Measurements from ENCODE around the gene SRA1.
A peak's percentile ranks its signal among the peaks of the same experiment; 100 is the strongest.
"Not testable (repeated sequence)": the region's sequence is repeated elsewhere in the genome, so short reads cannot be mapped to it uniquely, and the experiment has no call there.

Gene SRA1

DNA sequence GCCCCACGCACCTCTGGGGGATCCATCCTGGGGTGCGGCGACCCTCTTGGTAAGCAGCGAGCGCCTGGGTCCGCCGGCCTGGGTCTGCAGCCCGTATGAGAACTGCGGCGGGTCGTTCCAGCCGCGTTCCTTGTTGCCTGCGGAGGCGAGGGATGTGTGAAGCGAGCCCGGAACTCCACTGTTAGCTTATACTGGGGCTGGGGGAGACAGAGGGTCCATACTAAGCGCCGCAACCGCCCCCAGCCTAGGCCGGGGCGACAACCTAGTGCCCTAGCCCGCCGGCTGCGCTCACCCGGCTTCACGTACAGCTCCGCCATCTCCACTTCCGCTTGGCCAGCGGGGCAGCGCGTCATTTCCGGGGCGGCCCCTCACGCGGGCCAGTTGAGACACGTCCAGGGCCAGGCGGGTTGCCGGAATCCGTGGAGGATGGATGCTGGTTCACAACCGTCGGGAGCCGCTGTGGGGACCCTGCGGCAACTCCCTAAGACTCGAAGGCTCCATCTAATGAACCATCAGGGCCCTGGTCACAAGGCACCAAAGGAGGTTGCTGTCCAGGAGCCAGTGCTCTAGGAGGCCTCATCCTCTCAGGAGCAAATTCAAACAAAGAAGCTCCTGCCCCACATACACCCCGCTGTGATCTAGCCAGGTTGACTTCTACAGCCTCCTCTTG is at the start of gene SRA1:
Gene SRA1, minus strand, starts transcription at position 338 of the 670 bp plus-strand sequence. Its CDS starts 21 bp downstream, at position 317.
- peak; percentile 84 for DNase-seq

DNA sequence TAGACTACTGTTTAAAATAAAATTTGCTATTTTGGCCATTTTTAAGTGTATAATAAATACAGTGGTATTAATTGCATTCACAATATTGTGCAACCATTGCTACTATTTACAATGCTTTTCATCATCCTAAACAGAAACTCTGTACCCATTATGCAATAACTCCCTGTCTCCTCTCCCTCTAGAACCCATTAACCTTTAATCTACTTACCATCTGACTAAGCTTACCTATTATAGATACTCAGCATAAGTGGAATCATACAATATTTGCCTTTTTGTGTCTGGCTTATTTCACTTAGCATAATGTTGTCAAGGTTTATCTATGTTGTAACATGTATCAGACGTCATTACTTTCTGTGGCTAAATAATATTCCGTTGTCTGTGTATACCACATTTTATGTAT is 49.8 kb upstream of the SRA1 start:
- peak; percentile 43 for DNase-seq

DNA sequence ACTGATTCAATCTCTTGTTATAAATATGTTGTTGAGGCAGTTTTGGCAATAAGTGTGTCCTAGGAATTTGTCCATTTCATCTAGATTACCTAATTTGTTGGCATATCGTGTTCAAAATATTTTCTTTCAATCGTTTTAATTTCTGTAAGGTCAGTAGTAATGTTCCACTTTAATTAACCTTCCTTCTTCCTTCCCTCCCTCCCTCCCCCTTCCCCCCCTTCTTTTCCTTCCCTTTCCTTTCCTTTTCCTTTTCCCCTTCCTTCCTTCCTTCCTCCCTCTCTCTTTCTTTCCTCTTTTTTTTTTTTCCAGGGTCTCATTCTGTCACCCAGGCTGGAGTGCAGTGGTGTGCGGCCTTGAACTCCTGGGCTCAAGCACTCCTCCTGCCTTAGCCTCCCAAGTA is 48.6 kb upstream of the SRA1 start:
- DNase-seq, result no peak

DNA sequence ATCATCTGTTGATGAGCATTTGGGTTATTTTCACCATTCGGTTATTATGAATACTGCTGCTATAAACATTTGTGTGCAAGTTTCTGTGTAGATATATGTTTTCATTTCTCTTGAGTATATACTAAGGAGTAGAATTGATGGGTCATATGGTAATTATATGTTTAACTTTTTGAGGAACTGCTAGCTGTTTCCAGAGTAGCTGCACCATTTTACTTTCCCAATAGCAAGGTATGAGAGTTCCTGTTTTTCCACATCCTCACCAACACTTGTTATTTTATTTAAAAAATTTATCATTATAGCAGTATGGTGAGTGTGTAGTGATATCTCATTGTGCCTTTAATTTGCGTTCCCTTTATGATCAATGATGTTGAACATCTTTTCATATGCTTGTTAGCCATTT is 46.5 kb upstream of the SRA1 start:
- DNase-seq, result no peak

DNA sequence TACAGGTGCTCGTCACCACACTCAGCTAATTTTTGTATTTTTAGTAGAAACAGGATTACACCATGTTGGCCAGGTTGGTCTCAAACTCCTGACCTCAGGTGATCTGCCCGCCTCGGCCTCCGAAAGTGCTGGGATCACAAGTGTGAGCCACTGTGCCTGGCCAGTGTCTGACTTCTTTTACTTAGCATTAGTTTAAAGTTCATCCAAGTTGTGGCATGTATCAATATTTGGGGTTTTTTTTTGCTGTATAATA is 46.1 kb upstream of the SRA1 start:
- not testable (repeated sequence) for DNase-seq

DNA sequence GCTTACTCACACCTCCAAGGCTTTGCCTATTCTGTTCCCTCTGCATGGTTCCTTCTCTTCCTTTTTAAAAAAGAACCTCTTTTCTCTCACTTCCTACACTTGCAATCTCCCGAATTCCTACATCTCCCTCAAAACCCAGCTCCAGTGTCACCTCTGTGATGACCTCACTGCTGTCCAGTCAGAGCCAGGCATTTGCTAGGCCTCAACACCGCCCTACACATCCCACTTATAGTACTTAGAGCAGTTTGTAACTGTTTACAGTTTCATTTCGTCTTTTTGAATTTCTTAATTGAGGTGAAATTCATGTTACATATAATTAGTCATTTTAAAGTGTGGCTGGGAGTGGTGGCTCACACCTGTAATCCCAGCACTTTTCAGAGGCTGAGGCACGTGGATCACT is 44.9 kb upstream of the SRA1 start:
- peak; percentile 74 for DNase-seq

DNA sequence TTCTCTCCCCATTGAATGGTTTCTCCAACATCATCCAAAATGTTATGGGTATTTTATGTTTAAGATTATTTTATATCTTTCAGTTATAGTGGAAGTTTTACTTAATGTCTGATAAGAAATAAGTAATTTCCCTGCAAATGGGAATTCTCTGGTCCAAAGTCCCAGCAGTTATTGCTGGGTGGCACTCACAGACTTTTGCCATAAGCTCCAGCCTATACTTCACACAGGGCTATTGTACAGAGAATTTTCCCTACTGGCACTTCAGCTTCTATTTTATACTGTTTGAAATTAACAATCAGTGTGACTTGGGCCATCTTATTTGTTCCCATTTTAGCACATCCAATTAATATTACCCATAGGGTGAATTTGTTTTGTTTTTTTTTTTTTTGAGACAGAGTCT is 42.8 kb upstream of the SRA1 start:
- no peak for DNase-seq

DNA sequence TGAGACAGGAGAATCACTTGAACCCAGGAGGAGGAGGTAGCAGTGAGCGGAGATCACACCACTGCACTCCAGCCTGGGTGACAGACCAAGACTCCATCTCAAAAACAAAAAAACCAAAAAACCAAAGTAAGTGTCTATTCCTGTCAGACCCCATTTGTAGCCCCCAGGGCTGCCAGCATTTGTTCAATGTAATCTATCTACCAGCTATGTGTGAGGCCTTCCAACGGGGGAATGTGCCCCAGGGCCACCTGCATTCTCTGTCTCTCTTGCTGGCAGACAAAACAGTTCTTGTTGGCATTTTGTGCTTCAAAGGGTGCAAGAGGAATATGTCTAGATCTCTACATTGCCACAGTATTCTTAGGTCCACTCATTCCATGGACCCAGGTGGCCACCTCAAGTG is 41.6 kb upstream of the SRA1 start:
- no peak for DNase-seq

DNA sequence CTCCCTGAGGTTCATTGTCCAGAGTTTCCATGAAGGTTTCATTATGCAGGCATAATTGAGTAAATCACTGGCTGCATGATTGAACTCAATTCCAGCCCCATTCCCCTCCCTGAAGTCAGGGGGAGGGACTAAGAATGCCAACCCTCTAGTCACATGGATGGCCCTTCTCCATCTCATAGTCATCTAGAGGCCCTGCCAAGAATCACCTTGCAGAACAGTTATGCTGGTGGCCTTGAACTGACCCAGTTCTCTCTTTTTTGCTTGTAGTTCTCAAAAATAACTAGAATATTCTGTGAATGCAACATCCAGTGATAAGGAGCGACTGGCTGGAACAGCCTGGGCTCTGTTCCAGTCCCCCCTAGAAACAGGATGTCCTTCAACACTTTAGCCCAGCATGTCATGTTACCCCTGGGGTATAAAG is 39.1 kb upstream of the SRA1 start:
- no peak for DNase-seq

DNA sequence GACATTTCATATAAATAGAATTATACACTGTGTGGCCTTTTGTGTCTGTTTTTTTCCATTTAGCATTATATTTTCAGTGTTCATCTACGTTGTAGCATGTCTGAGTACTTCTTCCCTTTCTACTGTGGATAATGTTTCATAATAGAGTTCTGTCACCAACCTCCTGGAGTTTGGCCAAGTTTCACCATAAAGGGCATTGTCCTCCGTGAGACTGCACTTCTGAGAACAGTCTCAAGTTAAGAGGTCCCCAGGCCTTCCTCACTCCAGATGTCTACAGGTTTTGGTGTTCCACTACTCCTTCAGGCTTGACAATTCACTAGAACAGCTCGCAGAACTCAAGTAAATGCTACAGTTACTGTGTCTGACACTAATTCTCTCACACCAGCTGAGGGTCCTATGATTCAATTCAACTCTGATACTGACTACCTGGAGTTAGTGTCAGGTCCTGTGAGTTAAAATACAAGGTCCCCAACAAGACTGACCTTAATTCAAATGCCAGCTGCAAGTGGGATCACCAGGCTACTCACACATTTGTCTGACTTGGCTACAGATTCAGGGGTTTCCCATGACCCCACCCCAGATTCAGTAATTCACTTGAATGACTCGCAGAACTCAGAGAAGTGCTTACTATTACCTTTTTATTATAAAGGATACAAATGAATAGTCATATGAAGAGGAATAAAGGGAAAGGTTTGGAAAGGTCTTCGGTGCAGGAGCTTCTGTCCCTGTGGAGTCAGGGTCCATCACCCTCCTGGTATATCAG is 38.4 kb upstream of the SRA1 start:
- peak; percentile 94 for DNase-seq

DNA sequence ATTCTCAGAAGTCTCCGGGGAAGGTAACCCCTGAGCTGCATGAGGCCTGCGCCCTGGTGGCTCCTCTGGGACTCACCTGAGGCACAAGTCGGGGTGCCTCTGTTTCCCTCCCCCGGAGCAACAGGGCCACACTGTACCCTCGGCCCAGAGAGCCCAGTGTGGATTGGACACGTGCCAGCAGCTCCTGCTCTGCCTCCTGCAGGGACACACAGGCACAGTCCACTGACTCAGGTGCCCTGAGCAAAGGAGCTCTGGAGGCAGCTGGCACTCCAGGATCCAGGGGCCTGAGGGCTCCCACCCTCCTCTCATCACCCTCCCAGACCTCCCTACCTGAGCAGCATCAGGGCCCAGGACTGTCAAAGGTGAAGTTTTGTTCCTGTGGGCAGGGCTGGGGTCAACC is 36.9 kb upstream of the SRA1 start:
- no peak for DNase-seq

DNA sequence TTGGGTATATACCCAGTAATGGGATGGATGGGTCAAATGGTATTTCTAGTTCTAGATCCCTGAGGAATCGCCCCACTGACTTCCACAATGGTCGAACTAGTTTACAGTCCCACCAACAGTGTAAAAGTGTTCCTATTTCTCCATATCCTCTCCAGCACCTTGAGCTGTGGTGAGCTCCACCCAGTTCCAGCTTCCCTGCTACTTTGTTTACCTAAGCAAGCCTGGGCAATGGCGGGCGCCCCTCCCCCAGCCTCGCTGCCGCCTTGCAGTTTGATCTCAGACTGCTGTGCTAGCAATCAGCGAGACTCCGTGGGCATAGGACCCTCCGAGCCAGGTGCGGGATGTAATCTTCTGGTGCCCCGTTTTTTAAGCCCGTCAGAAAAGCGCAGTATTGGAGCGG is 35.8 kb upstream of the SRA1 start:
- not testable (repeated sequence) for DNase-seq

DNA sequence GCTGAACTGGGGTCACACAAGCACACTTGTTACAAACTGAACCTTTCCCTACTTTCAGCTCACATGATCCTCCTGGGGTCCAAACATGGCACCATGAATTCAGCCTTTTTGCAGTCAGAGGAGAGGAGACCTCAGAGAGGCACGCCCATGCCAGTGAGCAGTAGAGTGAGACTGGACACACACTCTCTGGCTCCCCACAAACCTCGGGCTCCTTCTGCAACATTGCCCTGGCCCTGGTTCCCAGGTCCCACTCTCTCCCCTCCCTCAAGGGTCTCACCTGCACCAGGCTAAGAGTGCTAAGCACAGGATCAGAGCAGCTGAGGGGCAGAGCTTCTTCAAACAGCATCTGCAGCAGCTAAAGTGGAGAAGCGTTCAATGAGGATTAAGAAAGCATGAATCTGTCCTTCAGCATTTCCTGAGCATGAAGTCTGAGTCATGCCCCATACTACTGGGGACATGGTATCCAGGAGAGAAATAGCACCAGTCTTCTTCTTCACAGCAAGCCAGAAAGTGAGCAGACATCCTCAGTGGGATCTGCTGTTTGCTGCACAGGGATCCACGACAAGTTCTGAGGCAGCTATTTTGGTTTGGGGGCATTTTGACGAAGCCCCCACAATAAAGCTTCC is 34.6 kb upstream of the SRA1 start:
- peak; percentile 86 for DNase-seq

DNA sequence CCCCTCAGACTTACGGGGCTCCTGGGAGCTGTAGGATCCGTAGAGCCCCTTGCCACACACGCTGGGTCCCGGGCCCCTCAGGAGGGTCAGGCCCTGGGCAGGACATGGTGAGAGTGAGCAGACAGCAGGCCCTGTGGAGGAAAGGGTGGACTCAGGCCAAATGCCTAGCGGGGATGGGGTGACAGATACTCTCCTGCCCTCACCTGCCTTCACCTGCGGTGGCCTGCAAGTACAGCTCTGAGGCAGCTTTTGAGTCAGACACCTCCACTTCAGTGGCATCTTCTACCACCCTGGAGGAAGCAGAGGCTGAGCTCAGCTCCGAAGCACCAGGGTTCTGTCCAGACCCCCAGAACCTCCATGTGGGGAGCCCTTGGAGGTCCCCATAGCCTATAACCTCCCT is 33.6 kb upstream of the SRA1 start:
- no peak for DNase-seq

DNA sequence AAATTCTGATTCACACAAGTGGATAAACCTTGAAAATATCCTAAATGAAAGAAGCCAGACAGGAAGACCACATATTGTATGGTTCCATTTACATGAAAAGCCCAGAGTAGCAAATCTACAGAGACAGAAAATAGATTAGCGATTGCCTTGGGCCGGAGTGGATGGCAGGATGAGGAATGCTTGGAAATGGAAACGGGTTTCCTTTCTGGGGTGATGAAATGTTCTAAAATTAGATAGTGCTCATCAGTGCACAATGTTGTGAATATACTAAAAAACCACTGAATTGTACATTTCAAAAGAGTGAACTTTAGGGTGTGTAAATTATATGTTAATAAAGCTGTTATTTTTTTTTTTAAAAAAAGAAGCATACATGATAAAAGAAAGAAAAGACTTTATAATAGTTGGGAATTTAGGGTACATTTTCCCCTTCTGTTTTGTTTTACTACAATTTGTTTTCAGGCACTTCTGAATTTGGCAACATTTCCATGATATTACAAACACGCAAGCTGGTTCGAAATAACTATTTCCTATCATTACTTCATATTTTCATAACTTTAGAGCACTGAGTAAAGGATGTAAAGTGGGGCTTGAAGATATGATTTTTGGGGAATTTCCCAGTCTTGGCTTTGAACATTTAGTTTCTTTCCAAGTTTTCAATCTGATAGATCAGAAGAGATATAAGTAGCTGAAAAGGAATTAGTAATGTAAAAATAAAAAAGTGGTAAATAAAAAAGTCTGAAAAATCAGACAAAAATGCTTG is 31.2 kb upstream of the SRA1 start:
- no peak for DNase-seq

DNA sequence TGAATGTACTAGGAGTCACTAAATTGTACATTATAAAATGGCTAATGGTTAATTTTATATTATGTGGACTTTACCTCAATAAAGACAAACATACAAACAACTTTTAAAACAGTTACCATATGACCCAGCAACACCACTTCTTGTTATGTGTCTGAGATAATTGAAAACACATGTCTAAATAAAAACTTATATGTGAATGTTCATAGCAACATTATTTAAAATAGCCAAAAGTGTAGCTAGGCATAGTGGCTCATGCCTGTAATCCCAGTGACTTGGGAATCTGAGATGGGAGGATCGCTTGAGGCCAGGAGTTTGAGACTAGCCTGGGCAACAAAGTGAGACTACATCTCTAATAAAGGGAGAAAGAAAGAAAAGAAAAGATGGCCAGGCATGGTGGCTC is 30.2 kb upstream of the SRA1 start:
- DNase-seq, result no peak

DNA sequence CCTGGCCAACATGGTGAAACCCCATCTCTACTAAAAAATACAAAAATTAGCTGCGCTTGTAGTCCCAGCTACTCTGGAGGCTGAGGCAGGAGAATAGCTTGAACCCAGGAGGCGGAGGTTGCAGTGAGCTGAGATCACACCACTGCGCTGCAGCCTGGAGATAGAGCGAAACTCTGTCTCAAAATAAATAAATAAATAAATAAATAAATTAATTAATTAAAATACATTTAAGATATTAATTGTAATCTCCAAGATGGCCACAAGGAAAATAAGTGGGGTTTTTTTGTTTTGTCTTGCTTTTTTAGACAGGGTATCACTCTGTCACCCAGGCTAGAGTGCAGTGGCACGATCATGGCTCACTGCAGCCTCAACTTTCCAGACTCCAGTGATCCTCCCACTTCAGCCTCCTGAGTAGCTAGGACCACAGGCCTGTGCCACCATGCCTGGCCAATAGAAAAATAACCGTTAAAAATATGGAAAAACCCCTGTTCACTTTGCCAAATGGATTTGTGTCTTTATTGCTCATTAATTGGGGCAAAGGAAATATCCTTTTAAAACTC is 22.0 kb upstream of the SRA1 start:
- not testable (repeated sequence) for DNase-seq

DNA sequence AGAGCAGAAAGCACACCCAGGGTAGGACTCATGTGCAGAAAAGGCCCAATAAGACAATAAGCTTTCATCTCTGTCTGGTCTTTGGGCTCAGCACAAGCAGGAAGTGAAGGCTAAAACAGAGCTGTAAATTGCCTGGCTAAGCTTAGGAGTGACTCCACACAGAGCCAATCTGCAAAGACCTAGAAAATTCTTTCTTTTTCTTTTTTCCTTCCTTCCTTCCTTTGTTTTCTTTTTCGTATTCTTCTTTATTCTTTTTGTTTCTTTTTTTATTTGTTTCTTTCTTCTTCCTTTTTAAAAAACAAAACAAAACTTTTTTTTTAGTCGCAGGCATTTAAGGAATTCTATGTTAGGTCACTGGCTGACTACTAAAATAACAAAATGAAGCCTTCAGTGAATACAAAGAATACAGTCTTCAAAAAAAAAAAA is 19.5 kb upstream of the SRA1 start:
- DNase-seq, result no peak

DNA sequence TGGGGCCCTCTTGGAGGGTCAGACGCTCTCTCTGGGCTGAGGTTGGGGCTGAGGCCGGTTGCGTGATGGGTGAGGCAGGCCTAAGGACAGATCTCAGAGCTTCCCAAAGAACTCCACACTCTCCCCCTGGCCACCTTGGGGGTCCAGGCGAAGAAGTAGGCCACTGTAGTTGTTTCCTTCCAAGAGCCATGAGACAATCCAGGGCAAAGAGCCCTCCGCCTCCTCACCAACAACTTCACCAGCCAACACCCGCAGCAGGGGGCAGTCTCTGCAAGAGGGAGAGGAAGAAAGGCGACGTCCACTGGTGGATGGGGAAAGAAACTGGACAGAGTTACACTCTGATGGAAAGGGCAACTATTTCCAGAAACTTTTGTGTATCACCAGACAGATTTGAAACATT is 18.0 kb upstream of the SRA1 start:
- peak; percentile 52 for DNase-seq

DNA sequence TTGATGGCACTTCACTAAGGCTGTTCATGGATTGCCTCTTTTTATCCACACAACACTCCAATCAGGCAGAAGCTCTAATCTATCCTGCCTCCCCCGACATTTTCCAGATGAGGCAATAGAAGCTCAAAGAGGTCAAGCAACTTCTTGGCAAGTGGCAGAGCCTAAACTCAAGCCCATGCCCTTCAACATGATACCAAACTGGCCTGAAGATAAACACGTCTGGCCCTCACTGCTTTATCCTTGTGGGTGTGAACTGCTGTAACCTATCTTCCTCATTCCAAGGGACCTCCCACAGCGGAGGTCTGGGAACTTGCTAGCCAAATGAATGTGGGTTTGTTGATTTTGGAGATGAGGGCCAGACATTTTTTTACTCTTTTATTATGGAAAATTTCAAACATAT is 16.9 kb upstream of the SRA1 start:
- DNase-seq, result no peak

DNA sequence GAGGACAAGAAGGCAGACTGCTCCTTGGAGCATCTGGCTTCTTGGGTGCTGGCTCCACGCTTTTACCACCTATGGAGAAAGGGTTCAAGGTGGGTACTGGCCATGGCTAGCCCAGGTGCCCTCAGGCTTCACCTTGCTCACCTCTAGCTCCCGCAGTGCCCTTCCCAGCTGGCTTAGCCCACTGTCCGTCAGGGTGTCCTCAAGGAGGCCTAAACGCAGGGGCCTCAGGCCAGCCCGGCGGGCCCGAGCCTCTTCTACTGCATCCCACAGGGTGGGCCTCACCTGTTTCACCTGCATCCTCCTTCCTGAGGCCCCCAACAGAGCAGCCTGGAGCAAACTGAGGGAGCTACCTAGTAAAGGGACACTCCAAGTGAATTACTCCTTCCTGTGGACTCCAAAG is 16.4 kb upstream of the SRA1 start:
- no peak for DNase-seq

DNA sequence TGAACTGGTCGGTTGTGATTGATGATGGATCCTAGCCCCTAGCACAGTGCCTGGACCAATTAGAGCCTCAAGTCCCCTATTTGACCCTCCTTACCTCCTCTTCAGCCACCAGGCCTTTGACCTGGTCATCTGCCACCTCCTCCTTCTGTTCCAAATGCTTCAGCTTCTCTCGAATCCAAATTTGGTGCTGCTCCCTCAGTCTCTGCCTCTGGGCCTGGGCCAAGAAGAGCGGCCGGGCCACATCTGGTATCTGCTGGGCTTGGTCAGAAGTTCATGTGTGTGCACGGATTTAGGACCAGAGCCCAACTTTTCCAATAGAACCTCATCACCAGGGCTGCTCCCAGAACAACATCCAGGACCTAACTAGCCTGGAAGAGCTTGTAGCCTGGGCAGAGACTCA is 13.8 kb upstream of the SRA1 start:
- DNase-seq, result no peak

DNA sequence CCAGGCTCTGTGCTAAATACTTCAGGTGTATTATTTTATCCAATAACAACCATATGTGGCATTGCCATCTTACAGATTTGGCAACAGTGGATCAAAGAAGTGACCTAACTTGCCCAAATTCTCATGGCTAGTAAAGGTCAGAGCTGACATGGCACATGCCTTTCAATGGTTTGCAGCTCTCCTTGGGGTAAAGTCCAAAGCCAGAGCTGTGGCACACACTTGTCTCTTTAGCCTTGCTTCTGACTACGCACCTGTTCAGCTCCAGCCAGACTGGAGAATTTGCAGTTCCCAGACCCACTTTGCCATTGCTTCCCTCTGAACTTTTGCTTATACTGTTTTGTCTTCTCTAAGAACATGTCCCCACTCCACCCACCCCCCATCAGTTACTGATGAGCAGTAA is 13.2 kb upstream of the SRA1 start:
- DNase-seq, result no peak
